Measurements from ENCODE around the gene SSX5.
"Not testable (repeated sequence)": the region's sequence is repeated elsewhere in the genome, so short reads cannot be mapped to it uniquely, and the experiment has no call there.

SSX5 gene

DNA sequence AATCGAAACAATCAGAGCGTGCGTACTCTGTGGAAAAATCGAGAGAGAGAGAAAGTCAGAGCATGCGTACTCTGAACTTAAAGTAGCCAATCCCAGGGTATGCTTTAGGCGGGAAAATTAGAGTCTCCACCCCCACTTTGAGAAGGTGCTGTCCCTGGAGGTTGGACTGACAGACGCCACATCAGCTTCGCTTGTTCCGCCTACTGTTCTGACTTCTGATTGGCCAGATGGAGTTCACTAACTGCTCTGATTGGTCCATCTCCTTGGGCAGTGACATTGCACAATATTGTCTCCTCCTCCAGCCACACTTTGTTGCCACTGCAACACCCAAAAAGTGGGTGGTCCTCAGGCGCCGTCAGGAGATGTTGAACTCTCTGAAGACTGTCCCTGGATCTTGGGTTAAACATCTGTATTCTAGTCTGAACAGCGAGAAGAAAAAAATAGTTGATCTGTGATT, at the start of gene SSX5:
TSS of gene SSX5 (minus strand) at position 51 of the 457 bp plus-strand sequence. CDS start 1,437 bp downstream, outside the sequence.
- no peak for DNase-seq (ENCODE audit: low read depth)

DNA sequence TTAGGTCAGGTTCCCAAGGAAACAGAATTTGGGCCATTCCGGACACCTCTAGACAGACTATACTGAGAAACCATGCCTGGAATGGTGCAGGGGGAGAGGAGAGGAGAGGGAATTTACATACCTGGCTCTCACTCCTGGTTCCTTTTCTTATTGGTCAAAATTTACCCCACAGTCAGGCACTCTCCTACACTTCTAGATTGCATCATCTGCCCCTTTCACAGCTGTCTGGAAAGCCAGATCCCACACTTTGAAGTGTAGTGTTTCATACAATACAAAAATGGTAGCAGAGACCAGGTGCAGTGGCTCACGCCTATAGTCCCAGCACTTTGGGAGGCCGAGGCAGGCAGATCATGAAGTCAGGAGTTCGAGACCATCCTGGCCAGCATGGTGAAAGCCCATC, 27.6 kb upstream of the SSX5 start:
- DNase-seq (ENCODE audit: low read depth): not testable (repeated sequence)

- DNase-seq (ENCODE audit: low read depth): not testable (repeated sequence)
Observed at GRCh38 chrX:48214341-48214740, 17.7 kb upstream of the SSX5 start.

- DNase-seq (ENCODE audit: low read depth): not testable (repeated sequence)
Observed at GRCh38 chrX:48190024-48190423, 6.6 kb downstream of the SSX5 start.

GRCh38 chrX:48181882-48182281, 14.7 kb downstream of the SSX5 start:
- DNase-seq (ENCODE audit: low read depth): not testable (repeated sequence)

DNA sequence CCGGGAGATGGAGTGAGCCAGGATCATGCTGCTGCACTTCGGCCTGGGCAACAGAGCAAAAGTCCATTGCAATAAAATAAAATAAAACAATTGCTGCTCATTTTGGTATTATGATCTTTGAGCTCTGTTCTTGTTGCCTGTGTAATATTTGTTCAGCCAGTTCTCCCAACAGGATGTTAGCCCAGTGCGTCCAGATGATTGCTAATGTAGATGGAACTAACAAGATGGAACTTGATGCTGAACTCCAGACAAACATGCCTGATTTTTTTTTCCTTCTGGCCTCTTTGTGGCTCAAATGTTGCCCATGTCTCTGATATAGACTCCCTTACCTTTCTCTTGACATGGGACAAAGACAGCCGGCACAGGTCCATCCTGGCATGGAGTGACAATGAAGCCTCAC, 15.8 kb downstream of the SSX5 start:
- DNase-seq (ENCODE audit: low read depth): no peak

GRCh38 chrX:48179691-48180090, 16.9 kb downstream of the SSX5 start:
- DNase-seq (ENCODE audit: low read depth): no peak

DNA sequence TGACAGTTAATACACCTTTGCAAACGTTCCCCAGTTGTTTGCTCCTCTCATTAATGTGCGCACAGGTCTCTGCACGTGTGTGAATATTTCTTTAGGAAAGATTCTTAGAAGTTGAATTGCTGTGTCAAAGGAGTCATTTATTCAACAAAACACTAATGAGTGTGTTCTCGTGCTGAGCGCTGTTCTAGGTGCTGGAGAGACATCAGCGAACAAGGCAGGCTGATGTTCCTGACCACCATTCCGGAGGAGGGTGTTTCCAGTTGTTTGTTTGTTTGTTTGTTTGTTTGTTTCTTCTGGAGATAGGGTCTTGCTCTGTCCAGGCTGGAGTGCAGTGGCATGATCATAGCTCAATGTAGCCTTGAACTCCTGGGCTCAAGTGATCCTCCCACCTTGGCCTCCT, 30.3 kb downstream of the SSX5 start:
- not testable (repeated sequence) for DNase-seq (ENCODE audit: low read depth)

GRCh38 chrX:48165241-48165640, 31.4 kb downstream of the SSX5 start:
- no peak for DNase-seq (ENCODE audit: low read depth)

GRCh38 chrX:48156014-48156413, 40.6 kb downstream of the SSX5 start:
- no peak for DNase-seq (ENCODE audit: low read depth)

DNA sequence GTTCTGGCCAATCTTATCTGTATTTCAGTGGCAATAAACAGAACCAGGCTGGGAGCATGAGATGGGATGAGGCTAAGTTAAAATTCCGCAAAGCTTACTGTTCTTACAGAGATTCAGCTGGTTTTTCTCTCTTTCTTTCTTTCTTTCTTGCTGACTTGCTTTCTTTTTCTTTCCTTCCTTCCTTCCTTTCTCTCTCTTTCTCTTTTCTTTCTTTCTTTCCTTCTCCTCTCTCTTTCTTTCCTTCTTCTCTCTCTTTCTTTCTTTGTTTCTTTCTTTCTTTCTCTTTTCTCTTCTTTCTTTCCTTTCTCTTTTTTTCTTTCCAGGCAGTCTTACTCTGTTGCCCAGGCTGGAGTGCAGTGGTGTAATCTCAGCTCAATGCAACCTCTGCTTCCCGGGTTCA, 41.8 kb downstream of the SSX5 start:
- no peak for DNase-seq (ENCODE audit: low read depth)

DNA sequence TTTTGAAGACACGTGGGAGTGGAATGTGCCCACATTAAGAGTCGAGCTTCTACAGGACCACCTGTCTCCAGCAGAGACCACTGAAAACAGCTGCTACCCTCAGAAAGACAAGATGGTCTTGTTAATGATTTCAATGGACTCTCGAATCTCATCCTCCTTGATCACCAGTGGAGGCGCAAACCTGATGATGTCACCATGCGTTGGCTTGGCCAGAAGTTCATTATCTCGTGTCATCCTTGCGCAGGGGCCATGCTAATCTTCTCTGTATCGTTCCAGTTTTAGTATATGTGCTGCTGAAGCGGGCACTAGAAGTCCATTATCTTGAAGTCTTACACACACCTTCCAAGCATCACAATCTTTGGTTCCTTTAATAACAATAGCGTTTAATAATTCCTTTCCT, 42.8 kb downstream of the SSX5 start:
- DNase-seq (ENCODE audit: low read depth): no peak

DNA sequence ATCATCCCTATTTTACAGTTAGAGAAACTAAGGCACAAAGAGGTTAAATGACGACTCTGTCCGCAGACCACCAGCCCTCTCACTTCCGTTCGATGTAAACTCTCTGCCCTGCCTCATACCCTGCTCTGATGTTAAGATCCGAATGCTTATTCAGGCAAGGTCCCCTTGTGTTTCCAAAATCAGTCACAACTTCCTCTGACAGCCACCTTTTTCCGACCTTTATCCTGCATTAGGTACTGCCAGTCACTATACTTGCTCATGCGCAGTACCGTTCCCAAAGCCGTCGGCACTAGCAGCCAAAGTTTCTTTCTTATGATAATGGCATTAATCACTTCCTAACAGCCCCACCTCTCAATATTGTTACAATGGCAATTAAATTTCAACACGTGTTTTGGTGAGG, 53.9 kb downstream of the SSX5 start:
- not testable (repeated sequence) for DNase-seq (ENCODE audit: low read depth)

- DNase-seq (ENCODE audit: low read depth): not testable (repeated sequence)
Observed at GRCh38 chrX:48141810-48142508, 54.6 kb downstream of the SSX5 start.

DNA sequence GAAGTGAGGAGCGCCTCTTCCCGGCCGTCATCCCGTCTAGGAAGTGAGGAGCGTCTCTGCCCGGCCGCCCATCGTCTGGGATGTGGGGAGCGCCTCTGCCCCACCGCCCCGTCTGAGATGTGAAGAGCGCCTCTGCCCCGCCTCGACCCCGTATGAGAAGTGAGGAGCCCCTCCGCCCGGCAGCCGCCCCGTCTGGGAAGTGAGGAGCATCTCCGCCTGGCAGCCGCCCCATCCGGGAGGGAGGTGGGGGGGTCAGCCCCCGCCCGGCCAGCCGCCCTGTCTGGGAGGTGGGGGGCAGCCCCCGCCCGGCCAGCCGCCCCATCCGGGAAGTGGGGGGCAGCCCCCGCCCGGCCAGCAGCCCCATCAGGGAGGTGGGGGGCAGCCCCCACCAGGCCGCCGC, 57.5 kb downstream of the SSX5 start:
- DNase-seq (ENCODE audit: low read depth): not testable (repeated sequence)
